ENCODE results near the gene F12.

Gene F12

GRCh38 chr5:177410575-177410974, 1.2 kb upstream of the F12 start:
- no peak for DNase-seq

DNA sequence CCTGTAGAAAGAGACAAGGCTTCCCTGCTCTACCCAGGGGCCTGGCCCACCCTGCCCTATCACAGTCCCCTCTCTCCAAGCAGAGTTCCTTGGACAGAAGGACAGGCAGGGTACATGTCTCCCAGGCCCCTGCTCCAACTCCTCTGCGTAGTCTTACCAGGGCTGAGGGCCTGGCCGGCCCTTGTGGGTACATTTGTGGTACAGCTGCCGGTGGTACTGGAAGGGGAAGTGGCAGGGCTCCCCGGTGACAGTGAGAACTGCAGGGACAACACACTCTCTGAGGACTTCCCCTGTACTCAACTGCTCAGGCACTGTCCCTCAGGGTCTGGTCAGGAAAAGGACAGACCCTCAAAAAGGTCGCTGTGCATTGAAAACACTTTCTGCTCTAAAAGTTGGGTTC, 3.6 kb downstream of the F12 start:
- no peak for DNase-seq

DNA sequence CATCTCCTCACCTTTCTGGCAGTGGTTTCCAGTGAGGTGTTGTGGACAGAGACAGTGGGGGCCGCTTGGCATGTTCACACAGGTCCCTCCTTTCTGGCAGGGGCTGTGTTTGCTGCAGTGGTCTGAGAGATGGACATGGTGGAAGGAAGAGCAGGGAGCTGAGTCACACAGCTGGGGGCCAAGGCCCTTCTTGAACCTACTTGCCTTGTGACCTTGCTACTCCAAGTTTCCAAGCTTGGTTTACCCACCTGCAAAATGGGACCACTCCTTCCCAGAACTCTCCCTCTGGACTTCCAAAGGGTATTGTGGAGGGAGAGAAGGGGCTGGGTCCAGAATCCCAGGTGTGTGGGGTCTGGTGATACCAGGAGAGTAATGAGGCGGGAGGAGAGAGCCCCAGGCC, 4.1 kb downstream of the F12 start:
- DNase-seq, result no peak

DNA sequence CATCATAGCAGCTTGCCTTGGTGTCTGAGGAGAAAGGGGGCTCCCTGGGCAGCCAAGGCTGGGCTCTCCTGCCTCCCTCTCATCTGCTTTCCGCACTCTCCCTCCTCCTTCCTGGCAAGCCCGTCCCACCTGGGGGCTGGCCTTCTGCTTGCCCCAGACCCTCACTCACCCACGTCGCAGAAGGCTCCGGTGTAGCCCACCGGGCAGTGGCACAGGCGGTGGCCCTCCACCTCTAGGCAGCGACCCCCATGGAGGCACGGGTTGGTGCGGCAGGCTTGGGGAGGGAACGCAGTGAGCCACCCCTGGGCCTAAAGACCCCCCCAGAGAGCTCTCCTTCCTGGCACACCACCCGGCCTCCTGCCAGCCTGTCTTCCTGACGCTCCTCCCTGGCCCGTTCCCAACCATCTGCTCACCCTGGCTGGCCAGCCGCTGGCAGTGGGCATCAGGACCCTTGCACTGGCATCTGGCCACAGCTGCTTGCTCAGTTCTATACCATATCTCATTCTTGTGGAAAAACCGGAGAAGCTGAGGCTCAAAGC, 4.7 kb downstream of the F12 start:
- DNase-seq, result no peak

DNA sequence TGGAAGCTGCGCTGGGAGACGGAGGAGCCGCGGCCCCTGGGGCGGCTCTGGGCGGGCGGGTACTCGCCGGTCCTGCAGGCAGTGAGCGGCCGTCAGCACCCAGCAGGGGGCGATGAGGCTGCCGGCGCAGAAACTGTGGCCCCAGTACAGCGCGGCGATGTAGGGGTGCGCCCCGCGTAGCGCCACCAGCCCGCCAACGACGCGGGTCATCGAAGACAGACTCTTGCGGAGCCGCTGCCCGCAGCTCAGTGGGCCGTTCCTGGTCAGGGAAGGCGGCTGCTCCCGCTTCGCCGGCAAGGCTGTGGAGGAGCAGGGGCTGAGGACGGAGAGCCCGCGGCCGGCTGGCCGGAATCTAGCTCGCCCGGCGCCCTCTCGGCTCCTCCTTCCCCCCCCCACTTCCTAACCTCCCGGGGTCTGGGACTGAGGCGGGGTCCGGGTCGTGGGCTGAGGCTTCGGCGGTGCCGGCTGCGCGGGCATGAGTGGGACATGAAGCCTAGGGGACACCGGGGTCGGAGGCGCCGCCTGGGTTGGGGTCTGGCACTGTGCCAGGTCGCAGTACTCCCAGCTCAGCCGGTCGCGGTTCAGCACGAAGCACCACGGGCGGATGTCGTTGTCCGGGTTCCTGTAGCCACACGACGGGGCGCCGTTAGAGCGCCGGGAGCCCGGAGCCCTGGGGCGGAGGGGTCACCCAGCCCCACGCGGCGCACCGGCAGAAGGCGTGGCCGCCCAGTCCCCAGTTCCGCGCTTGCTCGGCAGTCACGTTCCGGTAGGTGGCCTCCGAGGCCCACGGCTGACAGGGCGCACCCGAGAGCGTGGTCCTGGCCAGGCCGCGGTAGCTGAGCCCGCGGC, 5.3 kb downstream of the F12 start:
- peak; percentile 86 to 90 for DNase-seq

GRCh38 chr5:177403102-177403791, 6.1 kb downstream of the F12 start:
- DNase-seq, result peak; percentile 45 to 60

- DNase-seq, result peak; percentile 79 to 86
Observed at GRCh38 chr5:177402271-177403043, 6.9 kb downstream of the F12 start.

DNA sequence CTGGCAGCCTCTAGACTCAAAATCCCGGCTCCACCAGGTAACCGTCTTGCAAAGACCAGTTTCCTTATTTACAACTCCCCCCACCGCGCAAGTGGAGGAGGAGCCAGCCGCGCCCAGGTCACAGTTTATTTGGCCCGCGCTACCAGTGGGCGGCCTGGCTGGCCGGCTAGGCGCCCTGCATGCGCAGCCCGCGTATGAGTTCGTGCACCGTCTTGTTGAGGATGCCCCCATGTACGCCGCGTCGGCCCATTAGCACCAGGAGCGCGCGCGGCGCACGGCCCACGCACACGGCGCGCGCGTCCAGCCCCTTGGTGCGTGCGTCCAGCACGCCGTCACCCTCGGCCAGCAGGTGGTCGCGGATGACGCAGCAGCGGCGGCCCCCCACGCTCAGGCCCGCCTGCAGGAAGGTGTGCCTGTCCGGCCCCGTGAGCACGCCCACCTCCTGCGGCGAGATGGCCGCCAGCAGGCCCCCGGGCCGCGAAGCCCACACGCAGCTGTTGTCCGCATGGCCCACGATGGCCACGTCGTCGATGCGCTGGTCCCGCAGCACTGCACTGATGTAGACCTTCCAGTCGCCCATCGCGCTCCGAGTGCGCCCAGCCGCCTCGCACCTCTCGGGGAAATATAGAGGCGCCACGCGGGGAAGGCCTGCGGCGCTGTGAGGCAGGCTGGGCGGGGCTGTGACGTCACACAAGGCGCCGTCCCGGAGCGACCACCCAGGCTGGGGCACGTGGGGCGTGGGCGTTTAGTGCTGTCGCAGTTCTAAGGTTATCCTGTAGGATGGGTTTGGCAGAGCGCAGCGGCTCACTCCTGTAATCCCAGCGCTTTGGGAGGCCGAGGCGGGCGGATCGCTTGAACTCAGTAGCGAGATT, 9.1 kb downstream of the F12 start, which contains the start of gene PFN3:
TSS of gene PFN3 (minus strand) at position 665 of the 872 bp plus-strand sequence. CDS start at position 580, 85 bp downstream.
- DNase-seq, result no peak

GRCh38 chr5:177397875-177398390, 11.4 kb downstream of the F12 start:
- no peak for DNase-seq

DNA sequence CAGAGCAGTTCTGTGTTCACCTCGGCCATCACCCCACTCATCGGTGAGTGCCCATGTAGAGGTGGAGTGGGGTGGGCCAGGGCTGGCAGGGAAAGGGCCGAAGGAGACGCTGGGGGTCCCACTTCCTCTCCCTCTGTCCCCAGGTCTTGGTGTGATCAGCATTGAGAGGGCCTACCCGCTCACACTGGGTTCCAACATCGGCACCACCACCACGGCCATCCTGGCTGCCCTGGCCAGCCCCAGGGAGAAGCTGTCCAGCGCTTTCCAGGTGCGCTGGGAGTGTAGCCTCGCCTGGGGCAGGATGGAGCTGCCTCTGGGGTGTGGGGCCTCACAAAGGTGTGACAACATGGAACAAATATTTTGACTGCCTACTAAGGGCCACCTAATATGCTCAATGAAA, 12.6 kb downstream of the F12 start:
- no peak for DNase-seq

DNA sequence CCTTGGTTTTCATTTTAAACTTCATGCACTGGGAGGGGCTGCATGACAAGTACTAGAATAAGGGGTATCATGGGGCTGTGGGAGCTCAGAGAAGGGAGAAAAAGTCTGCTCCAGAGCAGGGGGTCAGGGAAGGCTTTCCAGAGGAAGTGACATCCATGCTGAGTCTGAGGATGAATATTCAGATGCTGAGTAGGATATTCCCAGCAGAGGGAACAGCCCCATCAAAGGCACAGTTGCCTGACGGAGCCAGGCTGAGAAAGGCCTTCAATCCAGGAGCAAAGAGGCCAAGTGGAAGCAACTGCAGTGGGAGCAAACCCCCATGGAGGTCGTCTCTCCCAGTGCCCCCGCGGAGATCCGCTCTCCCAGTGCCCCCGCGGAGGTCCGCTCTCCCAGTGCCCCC, 13.3 kb downstream of the F12 start:
- no peak for DNase-seq

DNA sequence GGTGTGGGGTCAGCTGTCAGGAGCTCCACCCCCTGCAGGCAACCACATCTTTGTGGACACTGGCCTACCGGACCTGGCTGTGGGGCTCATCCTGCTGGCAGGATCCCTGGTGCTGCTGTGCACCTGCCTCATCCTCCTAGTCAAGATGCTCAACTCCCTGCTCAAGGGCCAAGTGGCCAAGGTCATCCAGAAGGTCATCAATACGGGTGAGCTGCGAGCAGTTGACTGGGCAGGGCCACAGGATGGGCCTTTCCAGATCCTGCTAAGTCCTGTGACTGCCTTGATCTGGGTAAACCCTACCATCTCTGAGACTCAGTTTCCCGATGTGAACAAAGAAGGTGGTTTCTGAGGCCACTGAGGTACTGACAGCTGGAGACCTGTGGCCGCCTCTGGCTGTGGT, 15.4 kb downstream of the F12 start:
- no peak for DNase-seq

- no peak for DNase-seq
Observed at GRCh38 chr5:177393206-177393765, 16.1 kb downstream of the F12 start.

DNA sequence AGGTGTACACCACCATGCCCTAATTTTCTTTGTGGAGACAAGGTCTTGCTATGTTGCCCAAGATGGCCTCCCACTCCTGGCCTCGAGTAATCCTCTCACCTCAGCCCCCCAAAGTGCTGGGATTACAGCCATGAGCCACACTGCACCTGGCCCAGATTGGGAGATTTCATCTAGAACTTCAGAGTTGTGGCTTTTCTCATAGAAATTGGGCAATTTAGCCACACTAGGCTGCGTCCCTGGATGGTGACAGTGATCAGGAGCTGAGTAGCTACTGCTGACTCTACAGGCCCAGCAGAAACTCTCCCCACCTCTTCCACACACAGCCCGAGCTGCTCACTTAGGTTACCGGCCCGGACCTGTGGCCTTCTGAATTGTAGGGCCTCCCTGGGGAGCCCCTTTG, 16.6 kb downstream of the F12 start:
- DNase-seq, result no peak

- peak; percentile 92 to 93 for DNase-seq
Observed at GRCh38 chr5:177390363-177391300, 18.7 kb downstream of the F12 start.

DNA sequence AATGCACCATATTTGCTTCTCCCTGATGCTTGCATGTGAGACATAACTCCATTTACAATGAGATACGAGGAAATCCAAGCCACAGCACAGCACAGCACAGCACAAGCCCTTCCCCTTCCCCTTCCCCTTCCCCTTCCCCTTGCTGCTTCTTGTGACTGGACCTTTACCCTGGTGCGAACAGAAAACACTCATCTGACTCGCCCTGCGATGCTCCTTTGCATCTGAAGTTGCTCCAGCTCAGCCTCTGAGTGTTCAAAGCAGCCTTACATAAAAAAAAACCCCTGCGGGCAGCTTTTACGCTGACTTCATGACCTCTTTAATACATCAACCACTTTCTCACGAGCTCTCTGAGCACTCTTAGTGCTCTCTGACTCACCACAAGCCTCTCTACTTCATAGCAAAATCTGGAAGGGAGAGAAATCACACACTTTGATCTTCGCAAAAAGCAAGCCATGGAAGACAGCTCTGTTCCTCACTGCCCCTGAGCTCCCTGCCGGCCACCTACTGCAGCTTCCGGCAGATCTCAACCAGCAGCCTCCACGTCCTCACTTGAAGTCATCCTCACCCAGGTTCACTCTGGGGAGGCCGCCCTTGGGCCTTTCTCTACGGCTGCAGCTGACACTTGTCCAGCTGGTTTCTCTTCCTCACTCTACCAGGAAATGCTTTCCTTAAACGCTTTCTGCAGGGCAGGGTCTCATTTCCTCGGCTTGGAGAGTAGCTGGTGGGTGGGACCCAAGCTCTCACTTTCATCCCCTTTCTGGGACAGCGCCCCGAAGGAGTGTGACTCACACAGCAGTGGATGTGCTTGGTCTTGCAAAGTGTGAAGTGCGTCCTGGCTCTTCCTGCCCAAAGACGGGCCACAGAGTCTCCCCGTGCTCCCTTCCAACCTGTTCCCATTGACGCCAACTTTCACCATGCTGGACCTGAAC, 19.9 kb downstream of the F12 start:
- peak; percentile 59 to 69 for DNase-seq

DNA sequence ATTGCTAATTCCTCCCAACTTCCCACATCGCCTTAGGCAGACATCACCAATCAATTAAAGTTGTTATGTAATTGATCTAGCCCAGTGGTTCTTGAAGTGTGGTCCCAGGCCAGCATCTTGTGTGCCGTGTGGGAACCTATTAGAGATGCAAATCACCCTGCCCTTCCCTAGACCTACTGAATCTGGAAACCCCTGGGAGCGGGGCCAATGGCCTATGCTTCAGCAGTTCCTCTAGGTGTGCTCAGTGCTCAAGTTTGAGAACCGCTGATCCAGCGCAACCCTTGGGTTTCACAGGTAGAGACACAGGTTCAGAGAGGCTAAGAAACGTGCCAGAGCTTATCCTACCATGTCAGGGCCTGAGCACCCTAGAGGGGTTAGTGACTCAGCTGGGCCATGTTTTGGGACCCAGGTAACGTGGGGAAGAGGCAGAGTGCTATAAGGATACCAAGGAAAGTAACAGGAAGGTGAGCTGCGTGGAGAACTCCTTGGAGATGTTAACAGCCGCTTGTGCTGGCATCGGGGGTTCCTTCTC, 20.8 kb downstream of the F12 start:
- DNase-seq, result no peak

DNA sequence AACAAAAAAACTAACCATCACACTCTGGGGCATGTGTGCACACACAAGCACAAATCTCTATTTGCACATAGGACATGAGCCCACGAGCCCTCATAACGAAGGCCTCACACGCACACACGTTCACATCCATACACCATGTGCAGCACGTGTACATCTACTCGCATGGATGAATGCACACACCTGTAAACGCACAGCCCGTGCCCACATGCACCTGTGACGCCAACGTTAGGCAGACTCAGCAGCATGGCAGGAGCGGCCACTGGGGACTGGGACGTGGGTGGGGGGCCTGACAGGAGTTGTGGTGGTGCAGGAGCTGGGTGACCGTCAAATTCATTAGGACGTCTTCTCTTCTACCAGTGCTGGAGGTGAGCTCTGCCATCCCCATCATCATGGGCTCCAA, 22.0 kb downstream of the F12 start:
- DNase-seq, result no peak

GRCh38 chr5:177386542-177386941, 22.8 kb downstream of the F12 start:
- DNase-seq, result no peak

Measured in activated CD4-positive, alpha-beta T cell treated with anti-CD3 and anti-CD28 coated beads, Interleukin-2, amount 50 U/mL, for 48 hours (primary cell).